Liver (tissue), 9 donors: ENCODE measurements around the gene COX19. TPM values are rescaled to one million over a fixed set of nuclear protein-coding genes. Genes with fewer than 3 reads are reported as not detected.

ENCODE experiments used
- DNase-seq: peaks from one replicate; pipeline ENCODE4 v3.0.0-alpha.2; 2017; ENCODE audit warnings: low spot score
- H3K27ac ChIP-seq, 2 donors: one replicate each; pipeline ENCODE4 v1.7.0; 2013; ENCODE audit warnings: inconsistent platforms in 2 of 2, low read length in 2 of 2, control low read depth in 1 of 2, low read depth in 1 of 2, mild to moderate bottlenecking in 1 of 2
- H3K27me3 ChIP-seq, 4 donors: one replicate each; pipeline versions ENCODE4 v1.6.1 to v1.7.0; 2013; ENCODE audit warnings: low read length in 3 of 4, inconsistent platforms in 1 of 4, mild to moderate bottlenecking in 1 of 4, moderate library complexity in 1 of 4; ENCODE audit not compliant: control insufficient read depth in 4 of 4, insufficient read depth in 4 of 4
- H3K36me3 ChIP-seq, 4 donors: one replicate each; pipeline versions ENCODE4 v1.6.1 to v1.7.0; 2013; ENCODE audit warnings: low read length in 3 of 4, mild to moderate bottlenecking in 3 of 4, low read depth in 1 of 4, moderate library complexity in 1 of 4; ENCODE audit not compliant: control insufficient read depth in 4 of 4, insufficient read depth in 3 of 4
- H3K4me1 ChIP-seq, 4 donors: one replicate each; pipeline versions ENCODE4 v1.6.1 to v1.7.0; 2013; ENCODE audit warnings: low read length in 3 of 4, mild to moderate bottlenecking in 3 of 4, moderate library complexity in 1 of 4; ENCODE audit not compliant: control insufficient read depth in 4 of 4, insufficient read depth in 4 of 4
- H3K4me3 ChIP-seq, 3 donors: one replicate each; pipeline versions ENCODE4 v1.6.1 to v1.7.0; 2013; ENCODE audit warnings: low read length in 3 of 3, control low read depth in 1 of 3, low read depth in 1 of 3, mild to moderate bottlenecking in 1 of 3
- H3K9ac ChIP-seq, 2 donors: one replicate each; pipeline ENCODE4 v1.7.0; 2013; ENCODE audit warnings: low read length in 2 of 2, mild to moderate bottlenecking in 2 of 2, moderate library complexity in 2 of 2, control low read depth in 1 of 2, low read depth in 1 of 2
- H3K9me3 ChIP-seq, 4 donors: one replicate each; pipeline versions ENCODE4 v1.6.1 to v1.7.0; 2013; ENCODE audit warnings: low read length in 3 of 4; ENCODE audit not compliant: control insufficient read depth in 4 of 4
- EGR1 ChIP-seq, 2 donors: IDR thresholded peaks; 2 replicates each; pipeline ENCODE4 v1.6.1; 2016 to 2018; ENCODE audit warnings: antibody characterized with exemption in 2 of 2, low read depth in 2 of 2
- FOXA1 ChIP-seq: IDR thresholded peaks from 2 replicates; pipeline ENCODE4 v1.6.1; 2016; ENCODE audit warnings: antibody characterized with exemption
- FOXA2 ChIP-seq: IDR thresholded peaks from 2 replicates; pipeline ENCODE4 v1.6.1; 2016; ENCODE audit warnings: antibody characterized with exemption
- GABPA ChIP-seq, 2 donors: IDR thresholded peaks in 1 of 2; conservative IDR thresholded peaks in 1 of 2; 2 replicates each; pipeline ENCODE4 v1.6.1; 2016; ENCODE audit warnings: antibody characterized with exemption in 2 of 2, mild to moderate bottlenecking in 1 of 2, moderate library complexity in 1 of 2
- HNF4A ChIP-seq, 2 donors: conservative IDR thresholded peaks; 2 replicates each; pipeline ENCODE4 v1.6.1; 2016; ENCODE audit warnings: antibody characterized with exemption in 2 of 2, mild to moderate bottlenecking in 2 of 2
- HNF4G ChIP-seq: IDR thresholded peaks from 2 replicates; pipeline ENCODE4 v1.6.1; 2016; ENCODE audit warnings: antibody characterized with exemption
- JUND ChIP-seq, 2 donors: IDR thresholded peaks; 2 replicates each; pipeline ENCODE4 v1.6.1; 2016; ENCODE audit warnings: antibody characterized with exemption in 2 of 2
- NR2F2 ChIP-seq: IDR thresholded peaks from 2 replicates; pipeline ENCODE4 v1.6.1; 2016; ENCODE audit warnings: antibody characterized with exemption
- RAD21 ChIP-seq, 2 donors: IDR thresholded peaks; 2 replicates each; pipeline ENCODE4 v1.6.1; 2016; ENCODE audit warnings: antibody characterized with exemption in 2 of 2, mild to moderate bottlenecking in 2 of 2
- RXRA ChIP-seq, 2 donors: IDR thresholded peaks; 2 replicates each; pipeline ENCODE4 v1.6.1; 2017 to 2018; ENCODE audit warnings: antibody characterized with exemption in 2 of 2, mild to moderate bottlenecking in 1 of 2
- SP1 ChIP-seq: IDR thresholded peaks from 2 replicates; pipeline ENCODE4 v1.6.1; 2018; ENCODE audit warnings: antibody characterized with exemption, mild to moderate bottlenecking
- TAF1 ChIP-seq: conservative IDR thresholded peaks from 2 replicates; pipeline ENCODE4 v1.6.1; 2016; ENCODE audit warnings: antibody characterized with exemption, mild to moderate bottlenecking
- YY1 ChIP-seq: IDR thresholded peaks from 2 replicates; pipeline ENCODE4 v1.6.1; 2016; ENCODE audit warnings: antibody characterized with exemption, mild to moderate bottlenecking
- WGBS: extraction: QIAGEN DNeasy Blood & Tissue Kit; methylation state at CpG from one replicate; pipeline ENCODE4 v1.1.7; 2013; 5-methylcytosine and 5-hydroxymethylcytosine counted together
- polyA plus RNA-seq, 2 donors: library from polyadenylated mRNA; stranded (reverse) in 1 of 2; unstranded in 1 of 2; fragments of 200-250 nt in 1 of 2; fragments of >200 nt in 1 of 2; fragmentation: Nextera tagmentation in 1 of 2; extraction: Ambion mirVana in 1 of 2; gene quantifications; one replicate each; pipeline versions ENCODE4 v1.2.1 to v1.2.3, GENCODE V29; 2013 to 2015
- total RNA-seq, 2 donors: library from RNA; depleted of rRNA; stranded (reverse); fragments of >200 nt; gene quantifications; one replicate each; pipeline ENCODE4 v1.2.3, GENCODE V29; 2014
- TF ChIP-seq, protein P1 (sequence below): IDR thresholded peaks from 2 replicates; pipeline ENCODE4 v1.6.1; 2016; ENCODE audit warnings: antibody characterized with exemption
- TF ChIP-seq, protein P2 (sequence below): IDR thresholded peaks from 2 replicates; pipeline ENCODE4 v1.6.1; 2016; ENCODE audit warnings: antibody characterized with exemption, mild to moderate bottlenecking
- TF ChIP-seq, protein P3 (sequence below): IDR thresholded peaks from 2 replicates; pipeline ENCODE4 v1.6.1; 2016; ENCODE audit warnings: antibody characterized with exemption
- TF ChIP-seq, protein P4 (sequence below): IDR thresholded peaks from 2 replicates; pipeline ENCODE4 v1.6.1; 2016; ENCODE audit warnings: antibody characterized with exemption
- TF ChIP-seq, protein P5 (sequence below): fragments of 150-350 bp; IDR thresholded peaks from 2 replicates; pipeline ENCODE4 v1.5.1; 2017; ENCODE audit warnings: improper control_type of control experiment, low read depth, low read length; ENCODE audit not compliant: missing input control
- donor health status: healthy.
- donor health status: healthy.
- donor health status: healthy.
- donor health status: healthy.
- donor health status: healthy.

Gene COX19
- total and polyA plus RNA-seq, 4 donors: 2.2 to 9.8 (median 4.8) TPM

DNA sequence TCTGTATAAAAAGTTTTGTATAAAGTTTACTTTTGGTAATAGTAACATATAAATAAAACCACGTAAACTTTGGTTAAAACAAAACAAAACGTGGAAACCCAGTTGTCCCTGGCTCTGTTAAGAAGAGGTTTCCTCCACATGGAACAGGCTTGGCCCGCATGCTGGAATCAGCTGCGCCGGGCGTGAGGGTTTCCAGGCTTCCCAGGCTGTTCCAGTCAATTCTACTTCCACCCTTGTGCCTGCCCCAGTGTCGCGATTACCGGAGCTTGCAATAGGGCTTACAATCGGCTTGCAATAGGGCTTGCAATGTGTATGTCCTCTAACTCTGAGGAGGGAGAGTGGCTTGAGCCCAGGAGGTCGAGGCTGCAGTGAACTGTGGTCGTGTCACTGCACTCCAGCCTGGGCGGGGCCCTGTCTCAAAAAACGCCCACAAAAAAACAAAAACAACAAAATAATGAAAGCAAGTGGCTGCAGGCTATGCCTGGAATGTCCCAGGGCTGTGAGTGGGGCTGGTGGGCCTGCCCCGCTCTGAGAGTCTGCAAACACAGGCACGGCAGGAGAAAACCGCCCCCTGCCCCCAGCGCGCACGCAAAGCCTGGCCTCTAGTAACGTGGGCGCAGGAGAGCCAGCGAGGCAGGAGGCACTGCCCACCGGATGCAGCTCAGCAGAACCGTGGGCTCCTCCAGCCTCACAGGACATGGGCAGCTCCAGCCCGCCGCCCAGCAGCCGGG, 24.0 kb upstream of the COX19 start:
- no peaks in the 10 kb centered on the region for H3K4me1 ChIP-seq
- H3K4me3 ChIP-seq: no peak overlapping the region
- TF ChIP-seq SP1: no peak
- TF ChIP-seq, protein P1, sequence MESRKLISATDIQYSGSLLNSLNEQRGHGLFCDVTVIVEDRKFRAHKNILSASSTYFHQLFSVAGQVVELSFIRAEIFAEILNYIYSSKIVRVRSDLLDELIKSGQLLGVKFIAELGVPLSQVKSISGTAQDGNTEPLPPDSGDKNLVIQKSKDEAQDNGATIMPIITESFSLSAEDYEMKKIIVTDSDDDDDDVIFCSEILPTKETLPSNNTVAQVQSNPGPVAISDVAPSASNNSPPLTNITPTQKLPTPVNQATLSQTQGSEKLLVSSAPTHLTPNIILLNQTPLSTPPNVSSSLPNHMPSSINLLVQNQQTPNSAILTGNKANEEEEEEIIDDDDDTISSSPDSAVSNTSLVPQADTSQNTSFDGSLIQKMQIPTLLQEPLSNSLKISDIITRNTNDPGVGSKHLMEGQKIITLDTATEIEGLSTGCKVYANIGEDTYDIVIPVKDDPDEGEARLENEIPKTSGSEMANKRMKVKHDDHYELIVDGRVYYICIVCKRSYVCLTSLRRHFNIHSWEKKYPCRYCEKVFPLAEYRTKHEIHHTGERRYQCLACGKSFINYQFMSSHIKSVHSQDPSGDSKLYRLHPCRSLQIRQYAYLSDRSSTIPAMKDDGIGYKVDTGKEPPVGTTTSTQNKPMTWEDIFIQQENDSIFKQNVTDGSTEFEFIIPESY: no peak
- TF ChIP-seq RXRA (IDR thresholded peaks at IDR 0.05): no peak
- H3K36me3 ChIP-seq: peaks cover 0 to 10% (median 1%) of the 10 kb centered on the region in 4 donors
- WGBS: 88% methylated on average over 28 of the region's 28 CpGs
- no peaks in the 10 kb centered on the region for H3K9me3 ChIP-seq
- no peaks in the 10 kb centered on the region for H3K27me3 ChIP-seq
- H3K9ac ChIP-seq: no peak overlapping the region
- no peak for DNase-seq
- H3K27ac ChIP-seq: no peak overlapping the region

DNA sequence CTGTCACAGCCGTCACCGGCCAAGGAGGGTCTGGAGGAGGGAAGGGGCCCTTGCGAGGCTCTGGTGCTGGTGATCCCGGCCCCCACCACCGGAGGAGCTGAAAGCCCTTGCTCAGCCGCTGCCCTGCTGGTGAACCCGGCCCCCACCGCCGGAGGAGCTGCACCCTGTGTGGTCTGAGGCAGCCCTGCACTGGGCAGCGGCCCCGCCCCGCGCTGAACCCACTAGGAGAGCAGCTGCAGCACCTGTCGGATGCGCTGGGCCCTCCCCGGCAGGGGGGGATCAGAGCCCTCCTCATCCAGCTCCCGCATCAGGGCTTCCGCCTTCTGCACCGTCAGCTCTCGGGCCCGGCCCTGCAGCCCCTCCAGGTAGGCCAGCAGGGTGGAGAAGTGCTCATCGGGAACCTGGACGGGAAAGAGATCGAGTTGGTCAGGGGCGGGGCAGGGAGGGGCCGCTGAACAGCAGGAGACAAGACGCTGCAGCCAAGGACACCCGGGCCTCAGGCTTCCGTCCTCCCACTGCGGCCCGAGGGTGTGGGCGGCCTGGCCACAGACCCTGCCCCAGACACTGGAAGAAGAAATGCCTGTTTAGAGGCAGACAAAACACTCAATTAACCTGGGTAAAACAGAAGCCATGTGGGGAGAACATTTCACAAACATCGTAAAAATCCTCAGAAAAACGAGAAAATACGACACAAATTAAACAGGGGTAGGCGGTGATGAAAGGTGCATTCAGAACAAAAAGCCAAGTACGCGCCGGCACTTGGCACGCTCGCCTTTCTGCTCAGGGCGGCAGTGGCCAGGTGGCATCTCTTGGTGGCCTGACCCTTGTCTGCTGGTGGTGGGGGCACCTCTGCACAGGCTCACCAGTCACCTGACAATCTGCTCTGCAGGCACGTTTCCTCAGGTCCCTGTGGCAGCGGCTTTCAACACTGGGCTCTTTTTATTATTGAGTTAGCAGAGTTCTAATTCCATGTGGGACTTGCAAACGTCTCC, 22.4 kb upstream of the COX19 start:
- no peak overlapping the region for H3K9ac ChIP-seq
- no peak overlapping the region for H3K27ac ChIP-seq
- no peak for TF ChIP-seq SP1
- TF ChIP-seq TAF1: no peak
- no peak for TF ChIP-seq GABPA (IDR thresholded peaks at IDR 0.05 in 1 of 2, conservative IDR thresholded peaks at IDR 0.05 in 1 of 2)
- no peak for TF ChIP-seq FOXA2
- no peak for TF ChIP-seq NR2F2
- TF ChIP-seq RAD21 (IDR thresholded peaks at IDR 0.05): no peak
- no peak for TF ChIP-seq JUND (IDR thresholded peaks at IDR 0.05)
- TF ChIP-seq HNF4G: no peak
- TF ChIP-seq RXRA (IDR thresholded peaks at IDR 0.05): no peak
- no peak for TF ChIP-seq HNF4A (conservative IDR thresholded peaks at IDR 0.05)
- TF ChIP-seq, protein P2, sequence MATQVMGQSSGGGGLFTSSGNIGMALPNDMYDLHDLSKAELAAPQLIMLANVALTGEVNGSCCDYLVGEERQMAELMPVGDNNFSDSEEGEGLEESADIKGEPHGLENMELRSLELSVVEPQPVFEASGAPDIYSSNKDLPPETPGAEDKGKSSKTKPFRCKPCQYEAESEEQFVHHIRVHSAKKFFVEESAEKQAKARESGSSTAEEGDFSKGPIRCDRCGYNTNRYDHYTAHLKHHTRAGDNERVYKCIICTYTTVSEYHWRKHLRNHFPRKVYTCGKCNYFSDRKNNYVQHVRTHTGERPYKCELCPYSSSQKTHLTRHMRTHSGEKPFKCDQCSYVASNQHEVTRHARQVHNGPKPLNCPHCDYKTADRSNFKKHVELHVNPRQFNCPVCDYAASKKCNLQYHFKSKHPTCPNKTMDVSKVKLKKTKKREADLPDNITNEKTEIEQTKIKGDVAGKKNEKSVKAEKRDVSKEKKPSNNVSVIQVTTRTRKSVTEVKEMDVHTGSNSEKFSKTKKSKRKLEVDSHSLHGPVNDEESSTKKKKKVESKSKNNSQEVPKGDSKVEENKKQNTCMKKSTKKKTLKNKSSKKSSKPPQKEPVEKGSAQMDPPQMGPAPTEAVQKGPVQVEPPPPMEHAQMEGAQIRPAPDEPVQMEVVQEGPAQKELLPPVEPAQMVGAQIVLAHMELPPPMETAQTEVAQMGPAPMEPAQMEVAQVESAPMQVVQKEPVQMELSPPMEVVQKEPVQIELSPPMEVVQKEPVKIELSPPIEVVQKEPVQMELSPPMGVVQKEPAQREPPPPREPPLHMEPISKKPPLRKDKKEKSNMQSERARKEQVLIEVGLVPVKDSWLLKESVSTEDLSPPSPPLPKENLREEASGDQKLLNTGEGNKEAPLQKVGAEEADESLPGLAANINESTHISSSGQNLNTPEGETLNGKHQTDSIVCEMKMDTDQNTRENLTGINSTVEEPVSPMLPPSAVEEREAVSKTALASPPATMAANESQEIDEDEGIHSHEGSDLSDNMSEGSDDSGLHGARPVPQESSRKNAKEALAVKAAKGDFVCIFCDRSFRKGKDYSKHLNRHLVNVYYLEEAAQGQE: no peak
- TF ChIP-seq, protein P3, sequence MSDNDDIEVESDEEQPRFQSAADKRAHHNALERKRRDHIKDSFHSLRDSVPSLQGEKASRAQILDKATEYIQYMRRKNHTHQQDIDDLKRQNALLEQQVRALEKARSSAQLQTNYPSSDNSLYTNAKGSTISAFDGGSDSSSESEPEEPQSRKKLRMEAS: no peak
- no peak for TF ChIP-seq EGR1 (IDR thresholded peaks at IDR 0.05; ENCODE audit: low read depth in 2 of 2)
- TF ChIP-seq YY1: no peak
- TF ChIP-seq, protein P4, sequence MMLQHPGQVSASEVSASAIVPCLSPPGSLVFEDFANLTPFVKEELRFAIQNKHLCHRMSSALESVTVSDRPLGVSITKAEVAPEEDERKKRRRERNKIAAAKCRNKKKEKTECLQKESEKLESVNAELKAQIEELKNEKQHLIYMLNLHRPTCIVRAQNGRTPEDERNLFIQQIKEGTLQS: no peak
- TF ChIP-seq FOXA1: no peak
- TF ChIP-seq, protein P5, sequence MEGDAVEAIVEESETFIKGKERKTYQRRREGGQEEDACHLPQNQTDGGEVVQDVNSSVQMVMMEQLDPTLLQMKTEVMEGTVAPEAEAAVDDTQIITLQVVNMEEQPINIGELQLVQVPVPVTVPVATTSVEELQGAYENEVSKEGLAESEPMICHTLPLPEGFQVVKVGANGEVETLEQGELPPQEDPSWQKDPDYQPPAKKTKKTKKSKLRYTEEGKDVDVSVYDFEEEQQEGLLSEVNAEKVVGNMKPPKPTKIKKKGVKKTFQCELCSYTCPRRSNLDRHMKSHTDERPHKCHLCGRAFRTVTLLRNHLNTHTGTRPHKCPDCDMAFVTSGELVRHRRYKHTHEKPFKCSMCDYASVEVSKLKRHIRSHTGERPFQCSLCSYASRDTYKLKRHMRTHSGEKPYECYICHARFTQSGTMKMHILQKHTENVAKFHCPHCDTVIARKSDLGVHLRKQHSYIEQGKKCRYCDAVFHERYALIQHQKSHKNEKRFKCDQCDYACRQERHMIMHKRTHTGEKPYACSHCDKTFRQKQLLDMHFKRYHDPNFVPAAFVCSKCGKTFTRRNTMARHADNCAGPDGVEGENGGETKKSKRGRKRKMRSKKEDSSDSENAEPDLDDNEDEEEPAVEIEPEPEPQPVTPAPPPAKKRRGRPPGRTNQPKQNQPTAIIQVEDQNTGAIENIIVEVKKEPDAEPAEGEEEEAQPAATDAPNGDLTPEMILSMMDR: no peak
- no peaks in the 10 kb centered on the region for H3K27me3 ChIP-seq
- H3K9me3 ChIP-seq: no peaks in the 10 kb centered on the region
- no peak for DNase-seq
- peaks cover 3 to 9% (median 4%) of the 10 kb centered on the region in 4 donors for H3K4me1 ChIP-seq
- WGBS: 90% methylated on average over 45 of the region's 45 CpGs
- no peak overlapping the region for H3K4me3 ChIP-seq
- peaks cover 0 to 10% (median 1%) of the 10 kb centered on the region in 4 donors for H3K36me3 ChIP-seq
